Stimulated activated CD4-positive, alpha-beta T cell treated with anti-CD3 and anti-CD28 coated beads, Interleukin-1b, Interleukin-23, amount 100 ng/mL, for 48 hours (primary cell): Measurements from ENCODE around the gene HAPLN1.
"Not testable (repeated sequence)": the region's sequence is repeated elsewhere in the genome, so short reads cannot be mapped to it uniquely, and the experiment has no call there.

Experiments
- DNase-seq: peaks from one replicate; pipeline ENCODE4 v3.0.0-alpha.2; 2020

HAPLN1 gene

DNA sequence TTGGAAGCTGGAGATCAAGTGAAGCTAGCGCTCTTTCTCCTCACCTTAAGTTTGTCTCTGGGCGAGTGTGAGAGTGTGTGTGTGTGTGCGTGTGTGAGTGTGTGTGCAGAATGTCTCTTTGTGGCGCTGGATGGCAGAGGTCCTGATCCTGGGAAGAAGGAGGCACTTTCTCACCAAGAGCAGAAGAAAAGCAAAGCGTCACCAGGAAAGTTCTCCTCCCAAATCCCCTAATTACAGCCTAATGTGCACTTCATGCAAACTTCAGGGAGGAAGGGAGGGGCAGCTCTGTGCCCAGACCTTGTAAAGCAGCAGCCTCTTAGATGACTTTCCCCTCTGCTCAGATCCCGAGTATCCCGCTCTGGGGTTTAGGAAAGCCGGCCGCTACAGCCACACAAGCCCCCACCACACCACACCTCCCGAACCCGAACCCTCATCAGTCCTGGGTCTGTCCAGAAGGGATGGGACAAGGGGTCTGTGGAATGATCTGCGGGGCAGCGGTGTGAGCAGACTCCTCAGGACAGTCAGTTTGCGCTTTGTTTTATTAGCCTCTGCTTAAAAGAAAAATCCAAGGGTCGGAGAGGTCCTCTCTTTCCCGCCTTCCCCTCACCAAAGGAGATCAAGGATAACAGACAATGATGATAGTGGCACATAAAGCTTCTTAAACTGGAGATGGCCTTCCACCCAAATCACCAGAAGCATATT is at the start of gene HAPLN1:
Gene HAPLN1, minus strand, starts transcription at position 20 of the 702 bp plus-strand sequence. CDS start 47,332 bp downstream, outside the sequence.
- DNase-seq: no peak

DNA sequence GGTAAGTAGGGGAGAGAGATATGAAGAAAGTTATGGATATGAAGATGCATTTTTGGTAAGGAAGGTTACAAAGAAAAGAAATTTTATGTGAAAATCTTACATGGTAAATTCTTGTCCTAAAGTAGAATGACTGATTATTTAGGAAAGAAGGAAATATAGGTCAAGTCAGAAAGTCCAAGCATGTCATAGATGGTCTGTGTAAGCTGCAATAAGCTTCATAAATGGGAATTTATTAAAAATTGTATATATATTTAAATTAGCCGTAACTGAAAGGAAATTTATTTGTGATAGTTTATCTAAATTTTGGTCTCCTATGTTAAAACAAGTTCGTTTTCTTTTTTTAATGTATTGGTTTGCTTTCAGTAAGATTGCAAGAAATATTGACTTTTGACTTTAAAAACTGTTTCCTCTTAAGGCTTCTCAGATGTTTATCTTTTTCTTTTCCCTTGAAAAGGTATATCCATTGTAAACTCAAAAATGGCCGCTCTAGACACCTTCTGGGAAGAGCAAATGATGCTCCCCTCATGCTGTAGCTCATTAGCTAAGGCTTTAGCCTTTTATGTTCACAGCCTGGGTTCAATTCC is 46.8 kb upstream of the HAPLN1 start:
- DNase-seq: no peak

DNA sequence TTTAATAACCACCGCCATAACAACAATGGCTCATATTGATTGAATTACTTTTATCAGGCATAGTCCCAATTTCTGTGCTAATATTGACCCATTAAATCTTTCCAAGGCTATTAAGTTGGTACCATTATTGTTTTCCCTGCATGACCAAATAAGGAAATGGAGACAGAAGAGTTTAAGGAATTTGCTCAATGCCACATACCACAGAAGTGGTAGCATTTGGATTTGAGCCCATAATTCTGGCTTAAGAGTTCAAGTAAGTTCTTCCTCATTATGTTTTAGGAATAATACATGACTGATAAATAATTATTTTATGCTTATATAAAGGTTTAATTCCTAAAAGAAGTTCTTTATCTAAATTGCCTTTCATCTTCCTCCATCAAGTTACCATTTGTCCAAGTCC is 43.4 kb upstream of the HAPLN1 start:
- no peak for DNase-seq

DNA sequence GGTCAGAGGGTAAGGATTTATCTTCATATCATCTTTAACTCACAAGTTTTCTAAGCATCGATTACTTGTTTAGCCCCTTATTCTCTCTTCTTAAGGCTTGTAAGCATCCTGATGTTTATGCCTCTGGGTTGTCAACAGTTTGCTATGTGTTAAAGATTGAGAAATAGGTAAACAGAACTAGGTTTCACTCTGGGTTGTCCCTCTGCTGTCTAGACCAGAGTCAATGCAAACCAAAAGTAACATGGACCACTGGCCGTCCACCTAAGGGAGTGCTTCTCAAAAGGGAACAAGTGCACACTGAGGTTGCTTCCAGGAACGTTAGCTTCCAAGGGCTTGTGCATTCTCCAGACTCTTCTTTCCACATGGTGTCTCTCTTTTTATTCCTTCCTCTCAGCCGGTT is 39.9 kb upstream of the HAPLN1 start:
- no peak for DNase-seq

DNA sequence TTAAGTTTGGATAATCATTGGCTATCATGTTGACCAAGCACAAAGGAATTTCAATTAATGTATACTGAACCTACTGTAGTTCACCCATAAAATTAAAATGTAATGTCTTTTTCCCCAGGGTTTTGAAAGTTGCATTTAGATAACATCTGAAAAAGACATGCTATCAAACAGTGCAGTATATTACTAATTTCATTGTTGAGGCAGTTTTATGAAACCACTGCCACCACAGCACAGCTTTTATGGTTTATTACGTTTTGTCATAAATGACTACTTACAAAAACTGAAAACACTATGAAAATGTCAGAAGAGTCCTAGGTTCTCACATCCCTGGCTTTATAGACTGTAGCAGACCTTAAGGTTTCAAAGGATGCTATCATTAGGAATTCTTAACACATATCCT is 32.0 kb upstream of the HAPLN1 start:
- DNase-seq: no peak

DNA sequence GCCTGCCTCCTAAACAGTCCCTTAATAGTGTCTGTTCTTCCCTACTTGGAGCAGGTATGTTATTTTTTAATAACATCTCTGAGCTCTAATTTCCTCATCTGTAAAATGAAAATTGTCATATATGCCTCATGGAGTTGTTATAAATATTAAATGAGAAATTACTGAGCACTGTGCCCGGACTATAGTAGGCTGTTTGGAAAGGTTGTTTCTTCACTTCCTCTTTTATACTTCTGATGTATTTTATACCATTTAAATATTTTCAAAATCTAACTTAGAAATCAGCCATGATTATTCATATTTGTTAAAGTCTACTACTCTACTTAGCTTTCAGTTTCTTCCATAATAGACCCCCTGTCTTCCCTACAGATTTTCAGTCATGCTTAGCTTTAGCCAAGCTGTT is 30.5 kb upstream of the HAPLN1 start:
- no peak for DNase-seq

DNA sequence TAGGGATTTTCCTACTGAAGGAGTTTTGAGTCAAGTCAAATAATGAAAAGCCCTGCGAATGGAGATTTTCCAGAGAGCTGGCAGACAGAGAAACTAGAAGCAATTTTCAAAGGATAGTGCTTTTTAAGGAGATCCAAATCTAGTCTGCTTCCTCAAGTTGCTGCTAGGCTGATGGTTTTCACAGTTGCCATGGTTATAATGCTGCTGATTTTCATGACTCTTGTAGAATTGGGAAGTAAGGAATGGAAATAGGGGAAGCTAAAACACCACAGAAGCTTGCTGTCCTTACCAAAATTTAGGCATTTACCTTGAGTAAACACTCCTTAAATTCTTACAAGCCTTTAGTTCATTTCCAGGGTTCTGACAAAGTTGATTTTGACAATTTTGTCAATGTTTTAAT is 30.1 kb upstream of the HAPLN1 start:
- no peak for DNase-seq

DNA sequence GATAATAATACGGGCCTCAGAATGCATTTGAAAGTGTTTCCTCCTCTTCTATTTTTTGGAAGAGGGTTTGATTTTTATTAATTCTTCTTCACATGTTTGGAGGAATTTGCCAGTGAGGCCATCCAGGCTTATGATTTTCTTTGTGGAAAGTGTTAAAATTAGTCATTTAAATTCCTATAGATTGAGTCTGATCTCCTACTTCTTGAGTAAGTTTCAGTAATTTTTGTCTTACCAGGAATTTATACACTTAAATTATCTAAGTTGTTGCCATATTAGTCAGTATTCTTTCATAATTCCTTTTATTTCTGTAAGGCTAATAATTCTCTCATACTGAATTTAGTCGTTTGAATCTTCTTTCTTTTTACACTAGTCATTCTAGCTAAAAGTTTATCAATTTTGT is 25.2 kb upstream of the HAPLN1 start:
- DNase-seq: no peak

DNA sequence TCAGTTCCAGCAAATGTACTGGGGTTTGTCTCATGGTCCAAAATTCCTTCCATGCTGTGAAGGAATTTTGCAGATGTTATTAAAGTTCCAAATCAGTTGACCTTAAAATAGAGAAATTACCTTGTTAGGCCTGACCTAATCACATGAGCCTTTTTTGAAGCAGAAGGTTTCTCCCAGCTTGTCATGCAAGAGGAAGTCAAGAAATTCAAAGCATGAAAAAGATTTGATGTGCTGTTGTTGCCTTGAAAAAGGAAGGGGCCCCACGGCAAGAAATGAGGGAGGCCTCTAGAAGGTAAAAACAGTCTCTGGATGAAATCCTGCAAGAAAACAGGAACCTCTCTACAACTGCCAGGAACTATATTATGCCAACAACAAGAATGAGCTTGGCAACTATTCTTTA is 24.2 kb upstream of the HAPLN1 start:
- no peak for DNase-seq

DNA sequence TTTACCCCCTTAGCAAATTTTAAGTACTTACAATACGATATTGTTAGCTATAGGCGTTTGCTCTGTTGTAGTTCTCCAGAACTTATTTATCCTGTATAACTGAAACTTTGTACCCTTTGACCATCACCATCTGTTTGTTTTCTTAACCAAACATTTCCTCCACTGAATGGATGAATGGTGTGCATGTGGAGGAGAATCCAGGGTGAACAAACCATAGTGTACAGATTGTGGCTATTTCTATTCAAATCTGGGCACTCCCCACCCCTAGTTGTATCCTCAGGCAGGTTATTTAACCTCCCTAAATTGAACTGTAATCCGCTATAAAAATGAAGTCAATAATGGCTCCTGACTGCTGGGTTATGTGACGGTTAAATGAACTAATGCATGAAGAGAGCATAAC is 21.4 kb upstream of the HAPLN1 start:
- no peak for DNase-seq

DNA sequence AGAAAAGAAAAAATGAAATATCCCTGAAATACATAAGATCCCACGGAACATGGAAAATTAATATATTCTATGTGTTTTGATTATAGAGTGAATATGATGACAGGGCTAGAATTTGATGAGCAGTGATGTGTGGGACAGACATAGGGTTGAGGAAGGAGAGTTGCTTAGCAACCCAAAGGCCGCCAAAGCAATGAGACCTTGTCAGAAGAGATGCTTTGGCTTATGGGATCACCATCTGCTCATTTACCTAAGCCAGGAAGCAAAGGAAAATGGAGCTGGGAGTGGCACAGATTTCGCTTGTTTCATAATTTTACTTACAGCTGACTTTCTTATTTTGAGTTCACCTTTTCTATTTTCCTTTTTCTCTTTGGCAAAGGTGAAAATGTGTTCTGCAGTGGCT is 20.9 kb upstream of the HAPLN1 start:
- no peak for DNase-seq

DNA sequence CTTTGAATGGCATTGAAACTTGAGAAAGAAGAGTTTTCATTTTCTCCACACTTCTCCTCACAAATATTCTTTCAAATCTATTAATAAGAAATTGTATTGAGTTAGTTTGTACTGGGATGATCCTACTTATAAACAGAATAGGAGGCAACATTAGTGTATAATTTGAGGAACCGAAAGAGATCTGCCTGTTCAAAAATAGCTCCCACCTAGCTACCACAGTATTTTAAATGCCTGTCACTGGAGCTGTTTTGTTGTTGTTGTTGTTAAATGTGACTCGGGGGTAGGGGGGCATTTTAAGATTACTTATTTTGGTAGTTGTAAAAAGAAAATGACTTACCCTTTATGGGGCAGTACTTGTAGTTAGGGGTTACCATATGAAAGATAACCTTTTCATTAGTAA is 20.1 kb upstream of the HAPLN1 start:
- DNase-seq: no peak

DNA sequence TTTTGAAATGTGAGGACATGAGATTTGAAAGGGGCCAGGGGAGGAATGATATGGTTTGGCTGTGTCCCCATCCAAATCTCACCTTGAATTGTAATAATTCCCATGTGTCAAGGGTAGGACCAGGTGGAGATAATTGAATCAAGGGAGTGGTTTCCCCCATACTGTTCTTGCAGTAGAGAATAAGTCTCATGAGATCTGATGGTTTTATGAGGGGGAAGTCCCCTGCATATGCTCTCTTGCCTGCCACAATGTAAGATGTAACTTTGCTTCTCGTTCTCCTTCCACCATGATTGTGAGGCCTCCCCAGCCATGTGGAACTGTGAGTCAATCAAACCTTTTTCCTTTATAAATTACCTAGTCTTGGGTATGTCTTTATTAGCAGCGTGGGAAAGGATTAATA is 15.5 kb upstream of the HAPLN1 start:
- DNase-seq: not testable (repeated sequence)

DNA sequence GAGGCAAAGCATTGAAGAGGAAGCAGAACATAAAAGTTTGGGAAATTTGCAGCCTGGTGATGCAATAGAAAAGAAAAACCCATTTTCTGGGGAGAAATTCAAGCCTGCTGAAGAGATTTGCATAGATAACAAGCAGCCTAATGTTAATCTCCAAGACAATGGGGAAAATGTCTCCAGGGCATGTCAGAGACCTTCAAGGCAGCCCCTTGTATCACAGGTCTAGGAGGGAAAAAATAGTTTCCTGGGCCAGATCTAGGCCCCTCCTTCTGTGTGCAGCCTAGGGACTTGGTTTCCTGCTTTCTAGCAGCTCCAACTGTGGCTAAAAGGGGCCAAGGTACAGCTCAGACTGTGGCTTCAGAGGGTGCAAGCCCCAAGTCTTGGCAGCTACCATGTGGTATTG is 14.4 kb upstream of the HAPLN1 start:
- DNase-seq: not testable (repeated sequence)

DNA sequence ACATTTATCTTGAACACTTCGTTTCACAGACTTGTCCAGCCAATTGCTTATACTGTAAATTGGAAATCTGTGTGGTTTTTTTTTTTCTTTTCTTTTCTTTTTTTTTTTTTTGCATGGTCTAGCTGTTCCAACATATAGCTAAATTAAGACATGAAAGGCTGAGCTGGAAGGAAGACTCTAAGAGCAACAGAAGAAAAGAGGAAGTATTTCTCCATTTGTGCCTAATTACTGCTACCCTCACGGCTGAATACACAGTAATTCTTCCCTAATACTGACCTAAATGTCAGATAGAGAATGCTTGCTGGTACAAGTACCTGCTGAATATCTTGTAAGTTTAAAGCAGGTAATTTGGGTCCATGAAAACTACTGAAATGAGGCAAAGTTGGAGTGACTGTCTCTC is 11.0 kb upstream of the HAPLN1 start:
- DNase-seq: no peak

DNA sequence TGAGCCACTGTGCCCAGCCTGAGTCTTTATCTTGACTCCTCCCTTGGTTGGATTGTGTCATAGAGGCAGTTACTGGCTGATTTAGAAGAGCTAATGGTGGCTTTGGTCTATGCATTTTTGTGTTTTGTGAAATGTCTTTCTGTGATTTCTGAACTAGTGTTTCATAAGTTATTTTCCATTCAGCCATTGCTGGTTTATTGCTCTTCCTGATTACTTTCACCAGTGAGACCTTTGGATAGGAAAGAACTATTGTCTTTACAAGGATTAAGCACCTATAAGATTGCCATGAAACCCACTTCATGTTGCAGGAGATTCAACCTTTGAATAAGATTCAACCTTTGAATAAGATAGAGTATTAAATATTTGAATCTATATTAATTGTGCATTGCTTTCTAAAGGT is 8.7 kb upstream of the HAPLN1 start:
- DNase-seq: no peak

DNA sequence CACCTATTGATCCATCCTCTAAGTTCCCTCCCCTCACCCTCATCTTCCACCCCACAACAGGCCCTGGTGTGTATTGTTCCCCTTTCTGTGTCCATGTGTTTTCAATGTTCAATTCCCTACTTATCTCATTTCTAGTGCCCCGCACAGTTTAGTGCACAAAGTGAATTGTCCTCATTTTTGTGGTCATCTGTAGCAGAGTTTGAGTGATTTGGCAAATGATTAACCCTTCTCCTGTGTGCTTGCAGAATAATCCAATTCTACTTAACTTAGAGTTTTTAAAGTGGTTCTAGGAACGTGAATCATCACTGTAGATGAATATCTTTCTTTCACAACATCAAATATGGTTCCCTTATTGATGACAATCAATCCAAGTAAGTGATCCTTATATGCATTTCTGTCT is 6.3 kb upstream of the HAPLN1 start:
- DNase-seq: no peak

DNA sequence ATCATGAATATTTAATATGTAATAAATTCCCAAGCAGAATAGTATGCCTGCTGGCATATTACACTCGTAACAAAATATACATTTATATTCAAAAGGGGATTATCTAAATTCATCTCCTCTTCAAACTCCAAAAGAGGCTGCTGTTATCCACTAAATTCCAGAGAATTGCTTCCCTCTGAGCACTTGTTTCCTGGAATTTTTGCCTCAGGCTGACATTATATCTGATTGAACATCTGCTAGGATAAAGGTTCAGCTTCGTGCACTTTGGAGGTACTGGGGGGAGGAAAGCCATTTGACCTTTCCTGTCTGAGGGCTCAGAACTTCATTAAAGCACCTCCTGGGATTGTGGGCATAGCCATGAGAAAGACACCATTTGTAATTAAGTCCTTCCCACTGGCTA is 4.3 kb upstream of the HAPLN1 start:
- DNase-seq: no peak

DNA sequence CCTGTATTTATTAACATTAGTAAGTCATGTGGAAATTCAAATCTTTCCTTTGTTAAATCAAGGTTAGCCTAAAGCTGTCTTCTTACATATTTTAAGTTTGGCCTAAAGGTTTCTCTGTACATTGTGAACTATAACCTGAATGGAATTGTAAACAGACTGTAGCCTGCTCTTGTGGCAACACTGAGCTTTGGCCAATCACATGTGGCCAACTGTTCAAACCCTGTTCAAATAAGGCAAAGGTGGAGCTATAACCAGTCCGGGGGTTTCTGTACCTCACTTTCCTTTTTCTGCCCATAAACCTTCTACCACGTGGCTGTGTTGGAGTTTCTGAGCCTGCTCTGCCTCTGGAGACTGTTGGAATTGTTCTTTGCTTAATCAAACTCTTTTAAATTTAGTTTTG is 3.3 kb upstream of the HAPLN1 start:
- DNase-seq: no peak

DNA sequence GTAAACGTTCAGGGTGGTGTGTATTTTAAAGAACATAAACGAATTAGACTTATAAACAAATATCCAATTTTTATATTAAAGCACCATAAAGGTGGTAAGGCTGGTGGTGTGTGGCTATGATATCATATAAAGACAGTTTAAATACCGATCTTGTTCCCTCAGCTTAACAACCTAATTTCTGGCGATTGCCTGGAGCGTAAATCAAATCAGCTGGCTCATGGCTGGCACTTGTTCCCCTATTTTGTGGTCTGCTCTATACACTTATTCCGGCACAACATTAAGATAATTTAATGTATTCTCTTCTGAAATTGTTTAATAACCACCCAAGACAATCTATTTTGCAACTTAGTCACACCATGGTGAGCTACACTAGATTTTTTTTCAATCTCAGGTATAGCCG is 2.4 kb upstream of the HAPLN1 start:
- no peak for DNase-seq

DNA sequence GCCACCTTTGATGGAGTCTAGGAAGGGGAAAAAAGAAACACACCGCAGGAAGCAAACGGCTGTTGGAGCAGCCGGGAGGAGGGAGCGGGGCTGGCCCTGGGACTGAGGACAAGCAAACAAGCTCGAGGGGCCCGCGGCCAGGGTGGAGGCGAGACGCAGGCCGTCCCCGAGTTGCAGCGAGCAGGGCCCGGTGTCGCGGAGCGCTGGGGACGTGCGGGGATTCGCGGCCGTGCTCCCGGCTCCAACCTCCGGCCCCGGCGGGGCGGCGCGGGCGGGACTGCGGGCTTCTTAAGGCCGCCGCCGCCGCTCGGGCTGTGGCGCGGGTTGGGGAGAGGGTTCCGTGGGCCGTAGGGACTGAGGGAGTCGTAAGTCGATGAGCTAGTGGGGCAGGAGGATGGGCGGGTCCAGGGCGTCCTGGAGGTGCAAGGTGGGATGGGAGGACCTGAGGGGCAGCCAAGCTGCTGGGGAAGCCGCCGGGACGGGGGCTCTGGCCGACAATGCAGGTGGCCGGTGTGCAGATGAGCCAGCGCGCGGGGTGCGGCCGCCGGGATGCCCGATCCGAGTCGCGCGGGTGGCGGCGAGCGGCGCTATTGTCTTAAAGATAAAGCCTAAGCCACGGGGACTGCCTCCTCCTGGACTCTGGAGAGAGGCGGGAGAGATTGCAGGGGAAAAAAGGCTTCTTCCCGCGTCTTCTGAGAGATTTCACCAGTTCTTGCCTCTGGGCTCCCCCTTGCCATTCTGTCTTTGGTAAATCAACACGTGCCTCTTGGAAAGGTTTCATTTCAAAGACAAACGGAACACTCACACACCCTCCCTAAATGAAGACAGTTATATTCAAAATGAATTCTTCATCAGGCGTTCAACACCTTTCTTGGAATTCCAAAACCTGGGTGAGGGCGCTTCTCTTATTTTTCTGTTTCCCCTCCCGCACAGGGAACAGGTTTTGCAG is 1.6 kb upstream of the HAPLN1 start:
- DNase-seq: peak; percentile 13

DNA sequence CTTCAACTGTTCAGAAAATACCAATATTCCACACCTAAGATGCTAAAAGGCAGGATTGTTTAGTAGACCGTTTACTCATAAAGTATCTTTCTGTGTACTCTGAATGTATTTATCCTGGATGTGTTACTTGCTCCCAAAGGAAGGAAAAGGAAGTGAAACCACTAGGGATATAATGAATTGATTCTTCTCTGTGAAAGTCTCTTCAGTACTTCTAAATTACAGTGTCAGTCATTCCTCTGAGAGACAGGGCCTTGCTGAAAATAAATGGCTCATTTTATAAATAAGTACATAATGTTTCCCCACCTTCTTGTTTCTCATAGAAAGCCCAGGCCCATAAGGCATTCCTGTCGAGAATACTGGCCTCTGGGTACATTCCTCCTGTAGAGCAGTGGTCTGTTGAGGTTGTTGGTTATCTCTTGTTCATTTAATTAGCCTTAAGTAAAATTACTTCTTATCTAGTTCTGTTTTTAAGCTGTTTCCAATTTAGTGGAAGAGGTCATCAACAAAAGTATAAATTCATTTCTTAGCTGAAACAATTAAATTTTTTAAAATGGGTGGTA is 1.6 kb downstream of the HAPLN1 start:
- DNase-seq: no peak

DNA sequence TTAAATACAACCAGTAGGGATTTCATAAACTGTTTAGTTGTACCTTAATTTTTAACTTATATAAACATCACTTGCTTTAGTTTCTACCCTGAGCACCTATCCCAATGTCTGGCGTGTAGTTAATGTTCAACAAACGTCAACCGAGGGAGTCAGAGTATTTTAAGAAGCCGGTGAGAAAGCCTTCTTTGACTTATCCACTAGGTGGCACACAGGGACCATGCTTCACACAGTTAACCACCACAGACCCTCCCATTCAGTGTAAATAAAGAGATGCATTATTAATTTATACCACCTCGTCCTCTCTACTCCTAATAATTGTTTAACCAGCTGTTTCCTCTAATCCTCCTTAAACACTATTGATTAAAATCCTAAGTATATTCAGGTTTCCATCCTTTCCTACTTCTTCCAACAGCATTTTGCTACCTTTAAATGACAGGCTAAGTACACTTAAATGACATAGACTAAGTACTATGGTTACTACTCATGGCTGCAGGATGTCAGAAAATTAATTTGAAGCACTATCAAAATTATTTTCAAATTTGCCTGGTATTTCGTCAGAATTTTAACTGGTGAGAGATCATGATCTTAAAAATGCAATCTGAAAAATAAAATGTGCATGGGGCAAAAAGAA is 2.3 kb downstream of the HAPLN1 start:
- DNase-seq: no peak
